ENCODE results near the gene STK4.

STK4 gene

GRCh38 chr20:45019027-45019761, 52.9 kb downstream of the STK4 start:
- Histone ChIP-seq H3K27me3 (ENCODE audit: insufficient read depth, poor library complexity, severe bottlenecking) (no peaks in the 10 kb centered on the region), H3K4me3 (replicated peaks; ENCODE audit: insufficient read depth, low read length) (no peak overlapping the region), H3K27ac (replicated peaks) (no peak overlapping the region)
- no peak for DNase-seq (ENCODE audit: low read depth in 1 of 2, low spot score in 1 of 2)
- TF ChIP-seq REST (IDR thresholded peaks at IDR 0.05; ENCODE audit: insufficient replicate concordance, low read depth) = no peak
- no peak for TF ChIP-seq SPI1 (IDR thresholded peaks at IDR 0.05; ENCODE audit: borderline replicate concordance, low read depth)
- TF ChIP-seq GABPA (IDR thresholded peaks at IDR 0.05; ENCODE audit: low read depth) = no peak
- no peak for TF ChIP-seq CTCF (IDR thresholded peaks at IDR 0.05; ENCODE audit: insufficient read depth, low read length)
- no peak for TF ChIP-seq POLR2AphosphoS5 (IDR thresholded peaks at IDR 0.05; ENCODE audit: low read depth)

GRCh38 chr20:45019762-45020123, 53.4 kb downstream of the STK4 start:
- Histone ChIP-seq H3K4me3 (replicated peaks; ENCODE audit: insufficient read depth, low read length) (no peak overlapping the region), H3K27me3 (ENCODE audit: insufficient read depth, poor library complexity, severe bottlenecking) (no peaks in the 10 kb centered on the region), H3K27ac (replicated peaks) (peak overlapping the region; percentile 52)
- TF ChIP-seq GABPA (IDR thresholded peaks at IDR 0.05; ENCODE audit: low read depth) (no peak), POLR2AphosphoS5 (IDR thresholded peaks at IDR 0.05; ENCODE audit: low read depth) (no peak), CTCF (IDR thresholded peaks at IDR 0.05; ENCODE audit: insufficient read depth, low read length) (no peak), REST (IDR thresholded peaks at IDR 0.05; ENCODE audit: insufficient replicate concordance, low read depth) (peak; percentile 89), SPI1 (IDR thresholded peaks at IDR 0.05; ENCODE audit: borderline replicate concordance, low read depth) (no peak)
- DNase-seq (ENCODE audit: low read depth in 1 of 2, low spot score in 1 of 2) = no peak

GRCh38 chr20:45020236-45020886, 54.0 kb downstream of the STK4 start:
- peak in 1 of 2 experiments; percentile 71 for DNase-seq (ENCODE audit: low read depth in 1 of 2, low spot score in 1 of 2)
- no peak for TF ChIP-seq CTCF (IDR thresholded peaks at IDR 0.05; ENCODE audit: insufficient read depth, low read length)
- no peak for TF ChIP-seq REST (IDR thresholded peaks at IDR 0.05; ENCODE audit: insufficient replicate concordance, low read depth)
- no peak overlapping the region for H3K4me3 ChIP-seq (replicated peaks; ENCODE audit: insufficient read depth, low read length)
- peak overlapping the region; percentile 52 for H3K27ac ChIP-seq (replicated peaks)
- no peaks in the 10 kb centered on the region for H3K27me3 ChIP-seq (ENCODE audit: insufficient read depth, poor library complexity, severe bottlenecking)

All from HL-60 (cell line).